Hematopoietic multipotent progenitor cell treated with erythropoietin and hydrocortisone succinate and interleukin-3 and kit ligand, for 15 days (in vitro differentiated cells): Measurements from ENCODE around the gene UBXN1.
"Not testable (repeated sequence)": the region's sequence is repeated elsewhere in the genome, so short reads cannot be mapped to it uniquely, and the experiment has no call there.

Experiments
- DNase-seq: peaks from one replicate; pipeline ENCODE4 v3.0.0-alpha.2; 2015; ENCODE audit warnings: low spot score

UBXN1 gene

DNA sequence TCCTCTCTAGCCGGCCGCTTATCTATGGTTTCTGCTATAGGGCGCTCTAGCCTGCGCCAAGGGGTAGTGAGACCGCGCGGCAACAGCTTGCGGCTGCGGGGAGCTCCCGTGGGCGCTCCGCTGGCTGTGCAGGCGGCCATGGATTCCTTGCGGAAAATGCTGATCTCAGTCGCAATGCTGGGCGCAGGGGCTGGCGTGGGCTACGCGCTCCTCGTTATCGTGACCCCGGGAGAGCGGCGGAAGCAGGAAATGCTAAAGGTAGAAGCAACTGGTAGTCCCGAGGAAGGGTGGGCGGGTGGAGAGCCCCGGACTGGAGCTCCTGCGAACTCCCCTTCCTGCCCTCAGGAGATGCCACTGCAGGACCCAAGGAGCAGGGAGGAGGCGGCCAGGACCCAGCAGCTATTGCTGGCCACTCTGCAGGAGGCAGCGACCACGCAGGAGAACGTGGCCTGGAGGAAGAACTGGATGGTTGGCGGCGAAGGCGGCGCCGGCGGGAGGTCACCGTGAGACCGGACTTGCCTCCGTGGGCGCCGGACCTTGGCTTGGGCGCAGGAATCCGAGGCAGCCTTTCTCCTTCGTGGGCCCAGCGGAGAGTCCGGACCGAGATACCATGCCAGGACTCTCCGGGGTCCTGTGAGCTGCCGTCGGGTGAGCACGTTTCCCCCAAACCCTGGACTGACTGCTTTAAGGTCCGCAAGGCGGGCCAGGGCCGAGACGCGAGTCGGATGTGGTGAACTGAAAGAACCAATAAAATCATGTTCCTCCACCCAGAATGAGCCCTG is 7.1 kb downstream of the UBXN1 start, which contains the start of the genes LBHD1 and UQCC3:
TSS of gene LBHD1 (minus strand) at position 660 of the 782 bp plus-strand sequence. CDS start 2,236 bp downstream, outside the sequence.
TSS of gene UQCC3 (plus strand) at position 66 of the 782 bp plus-strand sequence. CDS start at position 139, 73 bp downstream.
- peak; percentile 83 for DNase-seq

DNA sequence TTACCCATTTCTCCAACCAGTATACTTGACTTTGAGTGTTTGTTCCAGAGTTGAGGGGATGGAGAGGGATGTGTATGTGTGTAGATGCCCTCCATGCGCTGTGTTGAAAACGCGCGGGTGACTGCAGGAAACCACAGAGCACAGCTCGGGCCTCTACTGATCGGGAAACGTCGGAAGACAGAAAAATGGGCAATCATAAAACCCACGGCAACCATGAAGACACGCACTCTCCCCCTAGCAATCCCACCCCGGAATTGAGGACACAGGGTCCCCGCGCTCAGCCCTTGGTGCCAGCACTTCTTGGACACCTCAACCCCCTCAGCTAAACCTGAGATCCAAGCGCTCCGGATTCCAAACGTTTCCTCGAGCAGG is 7.7 kb downstream of the UBXN1 start:
- DNase-seq: no peak

DNA sequence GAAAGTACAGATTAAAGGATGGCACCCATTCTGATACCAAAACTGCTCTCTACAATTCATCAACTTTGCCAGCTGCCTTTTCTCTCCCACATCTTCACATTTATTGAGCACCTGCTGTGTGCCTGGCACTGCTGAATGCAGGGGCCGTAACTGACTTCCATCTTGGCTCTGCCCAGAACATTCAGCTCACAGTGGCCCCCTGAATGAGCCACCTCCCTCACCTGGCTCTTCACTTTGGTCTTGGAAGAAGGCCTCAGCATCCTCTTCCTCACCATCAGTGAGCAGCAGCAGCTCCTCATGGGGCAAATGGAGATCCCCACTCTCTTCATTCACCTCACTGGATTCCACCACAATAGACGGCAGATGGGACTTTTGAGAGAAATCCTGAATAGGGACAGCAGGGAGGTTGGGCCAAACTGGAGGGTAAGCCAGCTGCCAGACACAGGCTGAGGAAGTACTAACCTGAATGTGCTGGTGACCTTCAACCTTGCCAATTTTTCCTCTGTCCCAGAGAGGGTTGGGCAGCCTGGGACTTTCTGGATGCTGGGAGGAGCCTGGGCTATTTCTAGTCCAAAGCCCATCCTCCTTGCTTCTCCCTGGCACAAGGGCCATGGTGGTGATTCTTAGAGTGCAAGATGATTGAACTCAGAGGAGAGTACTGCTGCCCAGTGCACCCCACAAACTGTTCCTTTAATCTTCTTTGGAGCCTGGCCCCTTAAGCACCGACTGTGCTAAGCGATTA is 9.3 kb downstream of the UBXN1 start:
- DNase-seq: peak; percentile 17

DNA sequence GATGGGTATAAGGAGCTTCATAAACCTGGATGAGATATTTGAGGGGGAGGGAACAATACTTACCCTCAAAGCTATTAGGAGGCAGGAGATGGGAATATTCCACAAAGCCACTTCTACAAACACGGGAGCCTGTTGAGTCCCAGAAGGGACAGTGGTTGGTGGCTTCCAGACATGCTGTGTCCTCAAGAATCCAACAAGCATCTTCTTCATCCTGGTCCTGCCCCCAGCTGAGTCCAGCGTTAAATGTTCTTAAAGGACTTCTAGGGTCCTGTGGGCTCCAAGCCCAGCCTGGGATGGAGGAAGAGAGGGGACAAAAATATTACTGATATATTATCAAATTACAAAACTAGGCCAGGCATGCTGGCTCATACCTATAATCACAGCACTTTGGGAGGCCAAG is 11.4 kb downstream of the UBXN1 start:
- DNase-seq: no peak

DNA sequence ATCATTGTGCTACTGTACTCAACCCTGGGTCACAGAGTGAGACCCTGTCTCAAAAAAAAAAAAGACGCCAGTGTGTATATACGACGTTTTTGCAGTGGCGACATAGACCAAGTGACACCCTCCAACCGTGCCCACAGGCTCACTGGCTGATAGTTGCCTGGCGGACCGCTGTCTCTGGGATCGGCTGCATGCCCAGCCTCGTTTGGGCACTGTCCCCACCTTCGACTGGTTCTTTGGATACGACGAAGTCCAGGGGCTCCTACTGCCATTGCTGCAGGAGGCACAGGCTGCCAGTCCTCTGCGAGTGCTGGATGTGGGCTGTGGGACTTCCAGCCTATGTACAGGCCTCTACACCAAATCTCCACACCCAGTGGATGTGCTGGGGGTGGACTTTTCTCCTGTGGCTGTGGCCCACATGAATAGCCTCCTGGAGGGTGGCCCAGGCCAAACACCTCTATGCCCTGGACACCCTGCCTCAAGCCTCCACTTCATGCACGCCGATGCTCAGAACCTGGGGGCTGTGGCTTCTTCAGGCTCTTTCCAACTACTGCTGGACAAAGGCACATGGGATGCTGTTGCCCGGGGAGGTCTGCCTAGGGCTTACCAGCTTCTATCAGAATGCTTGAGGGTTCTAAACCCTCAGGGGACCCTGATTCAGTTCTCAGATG is 12.5 kb downstream of the UBXN1 start:
- no peak for DNase-seq

DNA sequence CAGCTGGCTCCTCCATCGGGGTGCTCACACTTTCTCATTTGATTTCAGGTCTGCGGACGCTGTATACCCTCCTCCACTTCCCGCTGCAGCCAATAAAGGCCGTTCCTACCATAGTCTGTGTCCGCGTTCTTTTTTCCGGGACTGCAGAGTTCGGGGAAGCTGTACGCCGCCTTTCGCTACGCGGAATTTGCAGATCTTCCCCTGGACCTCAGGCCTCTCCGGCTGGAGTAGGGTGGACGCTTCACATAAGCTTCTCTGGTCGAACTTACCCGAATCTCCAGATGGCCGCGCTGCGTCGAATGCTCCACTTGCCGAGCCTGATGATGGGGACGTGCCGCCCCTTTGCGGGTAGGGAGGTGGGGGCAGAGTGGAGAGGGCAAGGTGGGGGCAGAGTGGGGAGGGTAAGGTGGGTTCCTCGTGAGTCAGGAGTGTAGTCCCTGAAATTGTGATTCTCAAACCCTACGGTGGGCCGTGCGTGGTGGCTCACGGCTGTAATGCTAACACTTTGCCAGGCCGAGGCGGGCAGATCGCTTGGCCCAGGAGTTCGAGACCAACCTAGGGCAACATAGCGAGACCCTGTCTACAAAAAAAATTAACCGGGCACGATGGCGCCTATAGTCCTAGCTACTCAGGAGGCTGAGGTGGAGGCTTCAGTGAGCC is 13.1 kb downstream of the UBXN1 start:
- no peak for DNase-seq

DNA sequence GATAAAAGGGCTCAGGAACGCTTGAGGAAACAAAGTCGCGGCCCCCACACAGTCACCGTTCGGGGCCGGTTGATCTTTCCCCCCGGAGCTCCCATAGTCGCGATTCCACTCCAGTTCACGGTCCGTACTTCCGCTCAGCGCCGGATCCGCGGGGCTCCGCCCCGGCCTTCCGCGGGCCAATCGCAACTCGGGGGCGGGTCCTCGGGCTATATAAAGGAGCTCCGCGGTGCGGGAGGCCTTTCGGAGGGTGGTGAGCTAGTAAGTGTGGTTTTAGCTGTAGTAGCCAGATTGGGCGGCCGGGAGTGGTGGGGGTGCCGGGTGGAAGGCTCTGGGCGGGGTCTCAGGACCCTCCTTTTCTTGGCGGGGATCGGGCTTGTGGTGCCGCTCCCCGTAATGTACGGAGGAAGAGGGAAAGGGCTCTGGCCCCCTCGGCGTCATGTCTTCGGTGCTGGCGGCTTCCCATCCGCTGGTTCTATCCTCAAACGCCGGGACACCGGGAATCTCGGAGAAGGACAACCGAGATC is 13.7 kb downstream of the UBXN1 start, which contains the start of the genes C11orf98 and CSKMT:
TSS of gene C11orf98 (minus strand) at position 136 of the 524 bp plus-strand sequence. CDS start at position 95, 41 bp downstream.
TSS of gene CSKMT (plus strand) at position 238 of the 524 bp plus-strand sequence. CDS start 568 bp downstream, outside the sequence.
- peak; percentile 94 for DNase-seq

DNA sequence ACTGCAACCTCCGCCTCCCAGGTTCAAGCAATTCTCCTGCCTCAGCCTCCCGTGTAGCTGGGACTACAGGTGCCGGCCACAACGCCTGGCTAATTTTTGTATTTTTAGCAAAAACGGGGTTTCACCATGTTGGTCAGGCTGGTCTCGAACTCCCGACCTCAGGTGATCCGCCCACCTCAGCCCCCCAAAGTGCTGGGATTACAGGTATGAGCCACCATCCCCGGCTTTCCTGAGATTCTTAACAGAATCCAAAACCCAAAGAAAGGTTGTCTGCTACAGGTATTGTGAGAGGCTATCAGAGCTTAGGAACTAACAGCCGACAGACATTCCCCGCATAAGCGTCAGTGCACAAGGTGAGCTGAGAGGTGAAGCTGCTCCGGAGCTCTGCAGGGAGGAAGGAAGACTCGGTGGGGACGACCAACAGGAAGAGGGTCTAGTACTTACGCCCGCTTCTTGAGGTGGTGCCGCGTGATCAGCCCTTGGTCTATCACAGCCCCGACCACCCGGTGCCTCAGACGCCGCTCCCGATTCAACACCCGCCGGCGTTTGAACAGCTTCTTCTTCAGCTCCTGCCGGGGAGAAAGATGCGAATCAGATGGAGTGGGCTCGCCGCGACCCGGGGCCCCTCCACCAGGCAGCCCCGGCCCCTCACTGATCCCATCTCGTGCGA is 14.3 kb downstream of the UBXN1 start:
- no peak for DNase-seq

DNA sequence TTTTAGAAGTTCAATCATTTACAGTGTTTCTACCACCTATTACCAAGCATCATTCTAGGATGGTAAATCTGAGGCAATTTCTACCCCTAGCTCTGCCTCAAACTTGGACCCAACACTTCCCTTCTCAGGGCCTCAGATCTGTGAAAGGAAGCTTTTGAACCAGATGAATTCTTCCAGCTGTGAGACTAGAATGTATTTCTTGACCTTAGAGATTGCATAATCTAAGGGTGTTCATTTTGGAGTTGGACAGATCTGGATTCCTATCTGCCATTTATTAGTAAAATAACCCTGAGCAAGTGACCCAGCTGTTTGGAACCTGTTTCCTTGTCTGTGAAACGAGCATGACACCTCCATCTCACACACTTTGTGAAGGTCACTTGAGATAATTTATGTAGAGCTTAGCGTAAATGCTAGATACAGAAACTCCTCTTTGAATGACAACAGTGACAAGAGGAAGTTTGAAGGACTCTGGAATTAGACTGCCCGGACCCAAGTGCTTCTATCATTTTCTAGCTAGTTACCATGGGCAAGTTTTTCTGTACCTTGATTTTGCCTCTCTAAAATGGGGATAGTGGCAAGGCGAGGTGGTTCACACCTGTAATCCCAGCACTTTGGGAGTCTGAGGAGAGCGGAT is 22.0 kb downstream of the UBXN1 start:
- no peak for DNase-seq

DNA sequence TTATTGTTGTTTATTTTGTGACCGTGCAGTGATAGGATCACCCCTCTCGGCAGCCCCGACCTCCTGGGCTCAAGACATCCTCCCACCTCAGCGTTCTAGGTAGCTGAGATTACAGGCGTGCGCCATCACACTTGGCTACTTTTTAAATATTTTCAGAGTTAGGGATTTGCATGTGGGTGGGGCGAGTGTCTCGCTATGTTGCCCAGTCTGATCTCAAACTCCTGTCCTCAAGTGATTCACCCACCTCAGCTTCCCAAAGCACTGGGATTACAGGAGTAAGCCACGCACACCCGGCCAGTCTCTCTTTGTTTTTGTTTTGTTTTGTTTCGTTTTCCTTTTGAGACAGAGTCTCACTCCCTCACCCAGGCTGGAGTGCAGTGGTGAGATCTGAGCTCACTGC is 24.6 kb downstream of the UBXN1 start:
- DNase-seq: no peak

DNA sequence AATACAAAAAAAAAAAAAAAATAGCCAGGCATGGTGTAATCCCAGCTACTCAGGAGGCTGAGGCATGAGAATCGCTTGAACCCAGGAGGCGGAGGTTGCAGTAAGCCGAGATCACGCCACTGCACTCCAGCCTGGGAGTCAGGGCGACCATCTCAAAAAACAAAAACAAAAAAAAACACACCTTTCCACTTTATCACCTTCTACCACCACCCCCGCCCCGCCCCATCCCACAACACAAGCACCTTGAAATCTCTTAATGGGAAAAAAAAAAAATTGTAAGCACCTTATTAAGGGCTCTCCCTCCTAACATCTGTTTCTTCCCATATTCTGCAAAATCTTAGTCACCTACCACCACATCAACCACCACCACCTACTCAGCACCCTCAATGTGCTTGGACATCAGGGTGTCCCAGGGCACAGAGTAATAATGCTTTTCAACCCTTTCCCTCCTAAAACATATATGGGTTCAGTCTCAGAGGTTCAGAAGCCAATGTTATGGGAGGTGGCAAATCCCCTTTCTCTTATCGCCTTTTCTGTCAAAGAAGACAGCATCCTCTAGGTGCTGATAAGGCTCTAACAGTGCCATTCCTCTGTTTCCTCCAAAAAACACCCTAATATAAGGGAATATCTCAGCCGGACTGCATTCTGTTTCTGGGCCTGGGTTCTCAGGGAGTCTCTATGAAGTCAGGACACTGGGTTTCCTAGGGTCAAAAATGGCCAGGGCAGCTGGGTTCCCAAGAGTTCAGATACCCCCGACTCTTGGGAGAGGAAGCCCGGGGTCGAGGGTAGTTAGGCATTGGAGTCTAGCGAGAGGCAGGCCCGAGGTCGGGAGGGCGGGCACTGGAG is 26.5 kb downstream of the UBXN1 start:
- DNase-seq: peak; percentile 23

DNA sequence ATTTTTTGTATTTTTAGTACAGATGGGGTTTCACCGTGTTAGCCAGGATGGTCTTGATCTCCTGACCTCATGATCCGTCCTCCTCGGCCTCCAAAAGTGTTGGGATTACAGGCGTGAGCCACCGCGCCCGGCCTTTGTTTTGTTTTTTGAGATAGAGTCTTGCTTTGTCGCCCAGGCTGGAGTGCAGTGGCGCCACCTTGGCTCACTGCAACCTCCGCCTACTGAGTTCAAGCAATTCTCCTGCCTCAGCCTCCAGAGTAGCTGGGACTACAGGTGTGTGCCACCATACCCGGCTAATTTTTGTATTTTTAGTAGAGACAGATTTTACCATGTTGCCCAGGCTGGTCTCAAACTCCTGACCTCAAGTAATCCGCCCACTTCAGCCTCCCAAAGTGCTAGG is 28.6 kb downstream of the UBXN1 start:
- not testable (repeated sequence) for DNase-seq

DNA sequence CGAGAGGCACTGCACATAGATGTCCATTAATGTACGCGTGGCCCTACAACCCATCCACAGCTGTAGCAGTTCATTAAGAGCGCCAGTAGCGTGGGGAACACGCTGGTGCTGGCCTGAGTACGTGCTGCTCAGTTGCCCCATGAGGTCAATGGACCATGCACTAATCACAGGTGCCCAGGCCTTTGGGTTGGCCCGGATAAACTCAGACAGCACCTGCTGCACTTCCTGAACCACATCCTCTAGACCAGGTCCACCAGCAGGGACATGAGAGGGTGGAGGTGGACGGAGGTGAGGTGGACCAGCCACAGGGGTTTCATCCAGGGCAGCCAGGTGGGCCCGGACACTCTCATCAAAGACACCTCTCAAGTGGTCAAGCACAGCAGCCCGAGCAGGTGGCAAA is 29.4 kb downstream of the UBXN1 start:
- DNase-seq: no peak

DNA sequence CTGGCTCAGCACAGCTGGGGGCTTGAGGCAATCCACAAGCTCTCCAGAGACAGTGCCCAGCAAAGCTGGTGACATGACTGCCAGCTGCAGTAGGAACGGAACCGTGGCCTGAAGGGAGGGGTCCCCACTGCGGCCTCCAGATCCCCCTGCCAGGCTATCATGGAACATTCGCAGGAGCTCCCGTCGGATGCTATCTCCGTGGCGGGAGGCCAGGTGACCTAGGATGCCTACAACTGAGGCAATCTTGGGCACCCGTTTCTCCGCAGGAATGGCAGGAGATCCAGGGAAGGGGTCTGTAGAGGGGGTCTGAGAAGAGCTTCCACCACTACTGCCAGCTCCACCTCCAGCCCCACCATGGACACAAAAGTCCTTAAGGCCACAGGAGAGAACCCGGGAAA is 29.9 kb downstream of the UBXN1 start:
- DNase-seq: no peak

DNA sequence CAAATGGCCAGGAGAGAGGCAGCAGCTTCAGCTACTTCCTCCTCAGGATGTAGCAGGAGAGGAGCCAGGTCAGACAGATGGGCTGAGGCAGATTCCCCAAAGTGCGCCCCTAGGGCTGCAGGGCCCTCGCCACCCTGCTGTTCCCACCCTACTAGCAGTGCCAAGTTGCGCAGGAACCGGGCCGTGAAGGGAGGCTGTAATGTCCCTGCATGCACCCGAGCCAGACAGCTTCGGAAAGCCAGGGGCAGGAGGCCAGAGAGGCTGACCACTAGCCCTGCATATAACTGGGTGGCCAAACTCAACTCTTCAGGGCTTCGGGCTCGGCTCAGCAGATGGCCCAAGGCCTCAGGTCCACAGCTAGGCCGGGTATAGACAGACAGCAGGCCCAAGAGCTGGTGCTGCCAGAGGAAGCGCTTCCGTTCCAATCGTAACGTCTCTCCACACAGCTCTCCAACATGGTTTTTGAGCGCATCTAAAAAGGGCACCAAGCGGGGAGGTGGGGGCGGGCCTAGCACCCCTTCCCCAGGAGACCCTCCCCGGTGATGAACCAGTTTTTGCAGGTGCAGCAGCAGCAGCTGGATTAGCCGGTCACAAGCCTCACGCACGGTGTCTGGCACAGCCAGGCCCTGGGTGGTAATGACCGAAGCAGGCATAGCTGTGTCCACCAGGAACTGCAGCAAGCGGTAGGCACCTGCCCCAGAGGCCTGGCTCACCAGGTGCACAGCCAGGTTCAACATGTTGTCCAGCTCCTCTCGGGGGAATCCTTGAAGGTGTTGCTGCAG is 30.5 kb downstream of the UBXN1 start:
- no peak for DNase-seq

DNA sequence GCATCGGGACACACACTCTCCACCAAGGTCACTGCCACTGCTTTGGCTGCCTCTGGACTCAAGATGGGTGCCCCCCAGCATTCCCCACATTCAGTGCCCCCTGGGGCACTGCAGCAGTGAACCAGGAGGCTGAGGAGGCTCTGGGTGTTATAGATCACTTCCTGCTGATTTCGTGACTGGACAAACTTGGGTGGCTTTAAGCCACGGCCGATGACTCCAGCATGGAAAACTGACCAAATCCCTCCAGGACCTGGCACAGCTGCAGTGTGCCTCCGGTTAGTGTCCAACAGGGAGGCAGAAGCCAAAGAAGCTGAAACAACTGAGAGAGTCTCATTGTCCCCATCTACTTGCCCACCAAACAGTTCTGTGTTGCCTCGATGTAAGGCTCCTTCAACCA is 31.3 kb downstream of the UBXN1 start:
- DNase-seq: no peak

DNA sequence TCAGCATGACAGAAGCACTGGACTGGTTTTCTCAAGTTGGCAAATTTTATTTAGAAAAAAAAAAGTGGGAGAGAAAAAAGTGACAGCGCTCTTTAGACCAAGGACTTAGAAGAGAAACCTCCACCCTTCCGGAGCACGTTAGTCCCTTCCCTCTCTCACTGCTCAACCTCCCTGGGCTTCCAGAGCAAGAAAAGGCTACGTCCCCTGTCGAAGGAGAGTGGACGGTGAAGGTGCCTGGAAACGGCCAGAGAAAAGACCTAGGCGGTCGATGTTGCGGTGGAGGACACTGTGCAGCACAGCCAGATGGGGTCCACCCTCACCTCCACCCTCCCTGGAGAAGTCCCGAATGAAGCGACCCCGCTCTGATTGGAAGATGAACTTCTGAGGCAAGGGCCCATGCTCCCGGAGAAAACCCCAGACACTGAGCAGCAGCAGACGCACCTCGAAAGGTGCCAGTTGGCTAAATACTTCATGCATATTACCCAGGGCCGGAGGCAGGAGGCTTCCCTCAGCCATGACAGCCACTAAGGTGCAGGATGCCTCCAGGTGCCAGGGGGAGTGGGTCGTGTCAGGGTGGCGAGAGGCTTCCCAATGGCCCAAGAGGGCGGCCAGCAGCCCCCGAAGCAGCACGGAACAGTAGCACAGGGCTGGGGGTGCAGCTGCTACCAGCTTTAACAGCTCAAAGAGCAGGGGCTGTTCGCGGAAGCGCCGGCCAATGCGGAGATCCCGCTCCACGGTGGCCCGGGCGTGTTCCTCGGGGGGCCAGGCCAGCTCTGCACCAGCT is 31.9 kb downstream of the UBXN1 start:
- DNase-seq: no peak
